ENCODE results near the gene CLEC4C. TPM values are rescaled to one million over a fixed set of nuclear protein-coding genes. Genes with fewer than 3 reads are reported as not detected.

CLEC4C gene
- total and polyA plus RNA-seq, 2 donors (not counting 1 experiment from before 2014, with no cell fraction given): 0.39 to 1.4 TPM

GRCh38 chr12:7709969-7710675 lies 37.1 kb downstream of the CLEC4C start:
- Histone ChIP-seq H3K9me3 (ENCODE audit: control extremely low read depth in 1 of 3, control insufficient read depth in 2 of 3, insufficient read depth in 1 of 3, low read length in 2 of 3) (no peaks in the 10 kb centered on the region), H3K4me3 (ENCODE audit: control extremely low read depth in 1 of 5, extremely low read depth in 1 of 5, insufficient read depth in 1 of 5, low read depth in 2 of 5, low read length in 4 of 5) (no peak overlapping the region), H3K36me3 (replicated peaks in 1 of 2; ENCODE audit: control extremely low read depth in 1 of 2, control insufficient read depth in 1 of 2, extremely low read depth in 1 of 2, insufficient read depth in 2 of 2, low read length in 1 of 2) (no peaks in the 10 kb centered on the region), H3K4me2 (replicated peaks; ENCODE audit: low read depth, low read length, poor library complexity, severe bottlenecking) (no peak overlapping the region), H3K4me1 (ENCODE audit: control insufficient read depth in 2 of 2, insufficient read depth in 2 of 2, low read length in 2 of 2) (no peaks in the 10 kb centered on the region), H3K27me3 (replicated peaks in 1 of 4; ENCODE audit: control extremely low read depth in 1 of 4, control insufficient read depth in 3 of 4, insufficient read depth in 4 of 4, low read length in 3 of 4) (no peaks in the 10 kb centered on the region), H2AFZ (ENCODE audit: insufficient read depth, low read depth, low read length, poor library complexity, severe bottlenecking) (no peak overlapping the region), H4K20me1 (ENCODE audit: control insufficient read depth, insufficient read depth, low read length, poor library complexity, severe bottlenecking) (no peaks in the 10 kb centered on the region), H3K27ac (ENCODE audit: low read length in 2 of 2) (no peak overlapping the region), H3K79me2 (ENCODE audit: control insufficient read depth, insufficient read depth, low read length) (no peaks in the 10 kb centered on the region), H3K9ac (ENCODE audit: low read length) (no peak overlapping the region)
- H3K4me1 Mint-ChIP-seq: no peaks in the 10 kb centered on the region
- H3K9me3 Mint-ChIP-seq (ENCODE audit: insufficient read depth): no peaks in the 10 kb centered on the region
- POLR2A ChIA-PET: no interaction called here
- CTCF ChIA-PET: no interaction called here
- H3K27me3 Mint-ChIP-seq: peaks cover 3% of the 10 kb centered on the region
- no peak overlapping the region for H3K4me3 Mint-ChIP-seq
- TF ChIP-seq EZH2 (IDR thresholded peaks at IDR 0.05; ENCODE audit: borderline replicate concordance, insufficient read depth, low read depth, low read length, poor library complexity, severe bottlenecking) (no peak), CTCF (IDR thresholded peaks at IDR 0.05) (no peak)
- ATAC-seq (ENCODE audit: low read depth): no peak
- DNase-seq: no peak
- H3K27ac Mint-ChIP-seq: no peak overlapping the region
- 89% methylated on average over 2 of the region's 8 CpGs for WGBS (ENCODE audit: insufficient coverage)
- intact Hi-C loops (cut with micrococcal nuclease): no loop called here

GRCh38 chr12:7705846-7706245 lies 41.3 kb downstream of the CLEC4C start:
- WGBS (ENCODE audit: insufficient coverage): 97% methylated on average over 29 of the region's 29 CpGs
- H4K20me1 ChIP-seq (ENCODE audit: control insufficient read depth, insufficient read depth, low read length, poor library complexity, severe bottlenecking): no peaks in the 10 kb centered on the region
- DNase-seq (no peak), ATAC-seq (ENCODE audit: low read depth) (no peak)
- H3K27ac Mint-ChIP-seq: no peak overlapping the region
- H3K27ac ChIP-seq (ENCODE audit: low read length in 2 of 2): no peak overlapping the region
- peaks cover 0 to 2% (median 0%) of the 10 kb centered on the region in 4 experiments for H3K27me3 ChIP-seq (replicated peaks in 1 of 4; ENCODE audit: control extremely low read depth in 1 of 4, control insufficient read depth in 3 of 4, insufficient read depth in 4 of 4, low read length in 3 of 4)
- no peaks in the 10 kb centered on the region for H3K4me1 ChIP-seq (ENCODE audit: control insufficient read depth in 2 of 2, insufficient read depth in 2 of 2, low read length in 2 of 2)
- CTCF ChIA-PET: no interaction called here
- H3K27me3 Mint-ChIP-seq: no peaks in the 10 kb centered on the region
- intact Hi-C loops (cut with micrococcal nuclease): no loop called here
- no peak for TF ChIP-seq EZH2 (IDR thresholded peaks at IDR 0.05; ENCODE audit: borderline replicate concordance, insufficient read depth, low read depth, low read length, poor library complexity, severe bottlenecking)
- no peak for TF ChIP-seq CTCF (IDR thresholded peaks at IDR 0.05)
- H2AFZ ChIP-seq (ENCODE audit: insufficient read depth, low read depth, low read length, poor library complexity, severe bottlenecking): no peak overlapping the region
- no peaks in the 10 kb centered on the region for H3K79me2 ChIP-seq (ENCODE audit: control insufficient read depth, insufficient read depth, low read length)
- no peak overlapping the region for H3K4me2 ChIP-seq (replicated peaks; ENCODE audit: low read depth, low read length, poor library complexity, severe bottlenecking)
- no peak overlapping the region for H3K4me3 Mint-ChIP-seq
- no peaks in the 10 kb centered on the region for H3K9me3 ChIP-seq (ENCODE audit: control extremely low read depth in 1 of 3, control insufficient read depth in 2 of 3, insufficient read depth in 1 of 3, low read length in 2 of 3)
- no peaks in the 10 kb centered on the region for H3K4me1 Mint-ChIP-seq
- H3K9ac ChIP-seq (ENCODE audit: low read length): no peak overlapping the region
- POLR2A ChIA-PET: no interaction called here
- H3K9me3 Mint-ChIP-seq (ENCODE audit: insufficient read depth): no peaks in the 10 kb centered on the region
- H3K4me3 ChIP-seq (ENCODE audit: control extremely low read depth in 1 of 5, extremely low read depth in 1 of 5, insufficient read depth in 1 of 5, low read depth in 2 of 5, low read length in 4 of 5): no peak overlapping the region
- H3K36me3 ChIP-seq (replicated peaks in 1 of 2; ENCODE audit: control extremely low read depth in 1 of 2, control insufficient read depth in 1 of 2, extremely low read depth in 1 of 2, insufficient read depth in 2 of 2, low read length in 1 of 2): no peaks in the 10 kb centered on the region

Measured in B cell (primary cell).